Hepatocyte (in vitro differentiated cells): ENCODE measurements around the gene ATP2A2. TPM values are rescaled to one million over a fixed set of nuclear protein-coding genes. Genes with fewer than 3 reads are reported as not detected.
A peak's percentile ranks its signal among the peaks of the same experiment; 100 is the strongest.

Experiments used
- DNase-seq: peaks from one replicate; pipeline ENCODE4 v3.0.0-alpha.2; 2016; ENCODE audit warnings: low spot score
- H2AFZ ChIP-seq: fragments of 200-600 bp; sonication (generic); 2 replicates; pipeline ENCODE4 v1.6.0; 2016; ENCODE audit warnings: antibody characterized with exemption, mild to moderate bottlenecking
- H3K27ac ChIP-seq: fragments of 200-600 bp; sonication (generic); 2 replicates; pipeline ENCODE4 v1.5.1; 2016; ENCODE audit warnings: mild to moderate bottlenecking
- H3K27me3 ChIP-seq: fragments of 200-600 bp; sonication (generic); 2 replicates; pipeline ENCODE4 v1.6.1; 2016
- H3K36me3 ChIP-seq: fragments of 200-600 bp; sonication (generic); replicated peaks from 2 replicates; pipeline ENCODE4 v1.5.1; 2016; ENCODE audit warnings: low read depth; ENCODE audit not compliant: insufficient read depth
- H3K4me1 ChIP-seq: fragments of 200-600 bp; sonication (generic); 2 replicates; pipeline ENCODE4 v1.5.1; 2016; ENCODE audit warnings: mild to moderate bottlenecking, moderate library complexity; ENCODE audit not compliant: insufficient read depth
- H3K4me2 ChIP-seq: fragments of 200-600 bp; sonication (generic); 2 replicates; pipeline ENCODE4 v1.6.0; 2016
- H3K4me3 ChIP-seq: fragments of 200-600 bp; sonication (generic); 2 replicates; pipeline ENCODE4 v1.5.1; 2016; ENCODE audit warnings: mild to moderate bottlenecking
- H3K79me2 ChIP-seq: fragments of 200-600 bp; sonication (generic); 2 replicates; pipeline ENCODE4 v1.6.0; 2017; ENCODE audit warnings: mild to moderate bottlenecking
- H3K9me2 ChIP-seq: fragments of 200-600 bp; sonication (generic); replicated peaks from 2 replicates; pipeline ENCODE4 v1.6.0; 2017; ENCODE audit warnings: mild to moderate bottlenecking; ENCODE audit not compliant: insufficient read depth
- H3K9me3 ChIP-seq: fragments of 200-600 bp; sonication (generic); 2 replicates; pipeline ENCODE4 v1.5.1; 2016; ENCODE audit warnings: low read depth, mild to moderate bottlenecking
- H4K20me1 ChIP-seq: fragments of 200-600 bp; sonication (generic); 2 replicates; pipeline ENCODE4 v1.6.0; 2016; ENCODE audit warnings: mild to moderate bottlenecking; ENCODE audit not compliant: insufficient read depth, poor library complexity, severe bottlenecking
- CTCF ChIP-seq: fragments of 200-600 bp; sonication (generic); IDR thresholded peaks from 2 replicates; pipeline ENCODE4 v1.5.1; 2016; ENCODE audit warnings: antibody characterized with exemption, mild to moderate bottlenecking; ENCODE audit not compliant: poor library complexity
- EZH2 ChIP-seq: fragments of 200-600 bp; sonication (generic); IDR thresholded peaks from 2 replicates; pipeline ENCODE4 v1.6.1; 2016; ENCODE audit warnings: antibody characterized with exemption, mild to moderate bottlenecking, borderline replicate concordance
- EZH2phosphoT487 ChIP-seq: fragments of 200-600 bp; sonication (generic); IDR thresholded peaks from one replicate; pipeline ENCODE4 v1.6.1; 2018; ENCODE audit warnings: antibody characterized with exemption, mild to moderate bottlenecking, low read depth, moderate library complexity; ENCODE audit not compliant: unreplicated experiment, severe bottlenecking
- WGBS: methylation state at CpG from one replicate; pipeline ENCODE4 v1.1.6; 2016; ENCODE audit warnings: low lambda C conversion rate; ENCODE audit errors: missing lambda C conversion rate; 5-methylcytosine and 5-hydroxymethylcytosine counted together
- polyA plus RNA-seq: library from polyadenylated mRNA; unstranded; fragments of >200 nt; fragmentation: Nextera tagmentation; extraction: Ambion mirVana; gene quantifications from 2 replicates; pipeline ENCODE4 v1.2.1, GENCODE V29; 2016
- total RNA-seq: library from RNA; depleted of rRNA; stranded (reverse); fragments of >200 nt; gene quantifications from 2 replicates; pipeline ENCODE4 v1.2.3, GENCODE V29; 2014

The ATP2A2 gene
- total and polyA plus RNA-seq, 2 experiments from 2014 or later = 60.2 to 126 TPM

- TF ChIP-seq CTCF = no peak
- no peak for TF ChIP-seq EZH2phosphoT487
- no peaks in the 10 kb centered on the region for H3K36me3 ChIP-seq
- H3K27ac ChIP-seq = peak overlapping the region; percentile 81
- no peak overlapping the region for H3K4me3 ChIP-seq
- no peaks in the 10 kb centered on the region for H3K27me3 ChIP-seq
- no peak overlapping the region for H3K4me2 ChIP-seq
- H2AFZ ChIP-seq = no peak overlapping the region
- H4K20me1 ChIP-seq = peaks cover 13% of the 10 kb centered on the region
- no peak for DNase-seq
- 91% methylated on average over 10 of the region's 10 CpGs for WGBS
- peaks cover 90% of the 10 kb centered on the region for H3K79me2 ChIP-seq
- H3K4me1 ChIP-seq = no peaks in the 10 kb centered on the region
- no peaks in the 10 kb centered on the region for H3K9me3 ChIP-seq
- no peaks in the 10 kb centered on the region for H3K9me2 ChIP-seq
Observed at GRCh38 chr12:110312581-110313360, 31.7 kb downstream of the ATP2A2 start.

GRCh38 chr12:110314308-110314707, 33.3 kb downstream of the ATP2A2 start:
- H3K36me3 ChIP-seq = no peaks in the 10 kb centered on the region
- peak overlapping the region; percentile 4 for H3K4me2 ChIP-seq
- 49% methylated on average over 2 of the region's 2 CpGs for WGBS

DNA sequence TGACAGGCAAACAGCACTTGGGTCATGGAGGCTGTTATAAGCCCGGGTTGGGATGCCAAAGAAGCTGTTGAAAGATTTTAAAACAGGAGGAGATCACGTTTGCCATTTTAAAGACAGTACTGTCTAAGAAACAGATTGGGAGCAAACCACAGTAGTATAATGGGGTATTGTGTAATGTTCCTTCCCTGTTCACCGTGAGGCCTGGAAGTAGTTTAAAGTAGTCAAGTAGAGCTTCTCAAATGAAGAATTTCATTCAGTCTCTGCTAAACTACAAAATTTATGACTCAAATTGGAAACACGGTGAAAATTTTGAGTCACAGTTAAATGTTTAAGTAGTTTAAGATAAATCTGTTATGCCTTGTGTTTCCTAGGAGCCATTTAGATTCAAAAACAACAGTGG, 35.8 kb downstream of the ATP2A2 start:
- no peaks in the 10 kb centered on the region for H3K4me1 ChIP-seq
- H3K27me3 ChIP-seq = no peaks in the 10 kb centered on the region
- 68% methylated on average over 4 of the region's 4 CpGs for WGBS
- H3K79me2 ChIP-seq = peaks cover 90% of the 10 kb centered on the region
- H3K27ac ChIP-seq = peak overlapping the region; percentile 26
- no peak for DNase-seq
- H3K4me2 ChIP-seq = no peak overlapping the region
- no peaks in the 10 kb centered on the region for H3K36me3 ChIP-seq
- H3K9me3 ChIP-seq = no peaks in the 10 kb centered on the region
- no peak overlapping the region for H2AFZ ChIP-seq
- H3K9me2 ChIP-seq = no peaks in the 10 kb centered on the region
- H3K4me3 ChIP-seq = no peak overlapping the region
- no peak for TF ChIP-seq CTCF
- TF ChIP-seq EZH2 = no peak
- TF ChIP-seq EZH2phosphoT487 = no peak
- H4K20me1 ChIP-seq = peaks cover 25% of the 10 kb centered on the region

More at GRCh38 chr12:110314308-110314707, 33.3 kb downstream of the ATP2A2 start:
- H3K27me3 ChIP-seq = no peaks in the 10 kb centered on the region
- H3K79me2 ChIP-seq = peaks cover 90% of the 10 kb centered on the region
- peak overlapping the region; percentile 81 for H3K27ac ChIP-seq
- DNase-seq = peak; percentile 19
- no peaks in the 10 kb centered on the region for H3K9me3 ChIP-seq
- peaks cover 8% of the 10 kb centered on the region for H4K20me1 ChIP-seq
- H3K9me2 ChIP-seq = no peaks in the 10 kb centered on the region
- no peak for TF ChIP-seq CTCF
- TF ChIP-seq EZH2phosphoT487 = no peak
- no peak for TF ChIP-seq EZH2
- H2AFZ ChIP-seq = no peak overlapping the region
- no peak overlapping the region for H3K4me3 ChIP-seq
- no peaks in the 10 kb centered on the region for H3K4me1 ChIP-seq
